A549 (cell line): ENCODE measurements around the gene CACNG3. TPM values are rescaled to one million over a fixed set of nuclear protein-coding genes. Genes with fewer than 3 reads are reported as not detected.
A peak's percentile ranks its signal among the peaks of the same experiment; 100 is the strongest.

Experiments
- ATAC-seq, 2 experiments: fragments of 200-7000 bp in 1 of 2; fragments of >200 bp in 1 of 2; cut with Nextera tagmentation in 1 of 2; cut with Tn5 transposase in 1 of 2; 3 replicates each; pipeline versions ENCODE4 v1.8.0 to v1.9.1; 2018 to 2020; ENCODE audit warnings: mild to moderate bottlenecking in 1 of 2, moderate library complexity in 1 of 2
- CTCF ChIA-PET: fragments of 300-600 bp; sonication (Branson Sonifier 250); formaldehyde crosslinking; extraction: SDS; loops from one replicate; lab custom pipeline; 2021; ENCODE audit warnings: antibody characterized with exemption, inconsistent platforms; lab: Yijun Ruan, JAX
- POLR2A ChIA-PET: fragments of 350-600 bp; formaldehyde crosslinking; extraction: SDS; loops from one replicate; lab custom pipeline; 2021; ENCODE audit warnings: antibody characterized with exemption, inconsistent platforms; lab: Yijun Ruan, JAX
- DNase-seq, 2 experiments: peaks; one replicate each; pipeline versions ENCODE4 v3.0.0 to v3.0.0-alpha.2; 2011 to 2016; ENCODE audit warnings: low read depth in 1 of 2, low spot score in 1 of 2
- FAIRE-seq: peaks from 2 replicates; lab custom pipeline; 2011; peaks lifted over from hg19 to GRCh38; lab: Jason Lieb, UNC
- H3K27ac ChIP-seq, 2 experiments: fragments of >200 bp; sonication (Bioruptor Twin); formaldehyde crosslinking; 3 replicates each; pipeline ENCODE4 v1.5.1; 2016 to 2017
- H3K4me1 ChIP-seq: fragments of >200 bp; sonication (Bioruptor Twin); formaldehyde crosslinking; 3 replicates; pipeline ENCODE4 v1.6.1; 2016
- H3K4me2 ChIP-seq: fragments of >200 bp; sonication (Bioruptor Twin); formaldehyde crosslinking; 3 replicates; pipeline ENCODE4 v1.6.1; 2016
- H3K4me3 ChIP-seq: fragments of >200 bp; sonication (Bioruptor Twin); formaldehyde crosslinking; 3 replicates; pipeline ENCODE4 v1.5.1; 2016
- H3K9me3 ChIP-seq: fragments of >200 bp; sonication (Bioruptor Twin); formaldehyde crosslinking; 3 replicates; pipeline ENCODE4 v1.6.1; 2016
- BHLHE40 ChIP-seq: IDR thresholded peaks from 2 replicates; pipeline ENCODE4 v1.6.1; 2012; ENCODE audit warnings: low read depth, low read length, inconsistent platforms
- CEBPB ChIP-seq, 2 experiments: fragments of >200 bp in 1 of 2; sonication (Bioruptor Twin) in 1 of 2; formaldehyde crosslinking in 1 of 2; IDR thresholded peaks; 2 replicates each; pipeline ENCODE4 v1.6.1; 2012 to 2016
- CHD4 ChIP-seq: fragments of 200-600 bp; sonication (generic); IDR thresholded peaks from 2 replicates; pipeline ENCODE4 v1.6.1; 2016; ENCODE audit warnings: antibody characterized with exemption, mild to moderate bottlenecking, borderline replicate concordance
- CTCF ChIP-seq: fragments of >200 bp; sonication (Bioruptor Twin); formaldehyde crosslinking; IDR thresholded peaks from 3 replicates; pipeline ENCODE4 v1.5.1; 2016
- FOSB ChIP-seq: fragments of 250-450 bp; sonication (Bioruptor Pico); IDR thresholded peaks from 2 replicates; pipeline ENCODE4 v1.5.0; 2020; ENCODE audit warnings: mild to moderate bottlenecking, moderate library complexity
- GATA3 ChIP-seq: IDR thresholded peaks from 2 replicates; pipeline ENCODE4 v1.6.1; 2012; ENCODE audit warnings: borderline replicate concordance
- HES2 ChIP-seq: fragments of >200 bp; sonication (Bioruptor Twin); formaldehyde crosslinking; IDR thresholded peaks from 2 replicates; pipeline ENCODE4 v1.6.1; 2016
- KDM1A ChIP-seq: fragments of 200-600 bp; sonication (generic); IDR thresholded peaks from 2 replicates; pipeline ENCODE4 v1.6.1; 2016; ENCODE audit warnings: low read depth, mild to moderate bottlenecking
- MAFK ChIP-seq: fragments of 450-650 bp; IDR thresholded peaks from 2 replicates; pipeline ENCODE4 v1.6.1; 2014; ENCODE audit not compliant: partially characterized antibody
- MAX ChIP-seq: IDR thresholded peaks from 2 replicates; pipeline ENCODE4 v1.6.1; 2012
- NFE2L2 ChIP-seq: fragments of 150-350 bp; conservative IDR thresholded peaks from 2 replicates; pipeline ENCODE4 v1.6.1; 2014; ENCODE audit warnings: low read length
- PBX3 ChIP-seq: IDR thresholded peaks from 2 replicates; pipeline ENCODE4 v1.6.1; 2012
- PHF8 ChIP-seq: fragments of 200-600 bp; sonication (generic); IDR thresholded peaks from 2 replicates; pipeline ENCODE4 v1.6.1; 2016; ENCODE audit warnings: low read depth, mild to moderate bottlenecking, antibody characterized with exemption, moderate library complexity, borderline replicate concordance
- RAD21 ChIP-seq, 2 experiments: fragments of >200 bp in 1 of 2; sonication (Bioruptor Twin) in 1 of 2; formaldehyde crosslinking in 1 of 2; IDR thresholded peaks in 1 of 2; conservative IDR thresholded peaks in 1 of 2; 2 replicates in 1 of 2; 3 replicates in 1 of 2; pipeline ENCODE4 v1.6.1; 2012 to 2018; ENCODE audit warnings: inconsistent platforms in 1 of 2
- REST ChIP-seq: fragments of 200-600 bp; sonication (generic); IDR thresholded peaks from 2 replicates; pipeline ENCODE4 v1.6.1; 2016; ENCODE audit warnings: antibody characterized with exemption, mild to moderate bottlenecking, moderate library complexity
- RFX5 ChIP-seq: fragments of 450-650 bp; IDR thresholded peaks from 2 replicates; pipeline ENCODE4 v1.7.1; 2014; ENCODE audit warnings: antibody characterized with exemption, mild to moderate bottlenecking, moderate library complexity
- USF2 ChIP-seq: fragments of 450-650 bp; IDR thresholded peaks from 2 replicates; pipeline ENCODE4 v1.6.1; 2014; ENCODE audit warnings: antibody characterized with exemption
- ZNF302 ChIP-seq: fragments of 250-450 bp; sonication (Bioruptor Pico); IDR thresholded peaks from 2 replicates; pipeline ENCODE4 v1.9.0; 2021; ENCODE audit warnings: inconsistent platforms, mild to moderate bottlenecking, moderate library complexity
- WGBS: methylation state at CpG from one replicate; pipeline ENCODE4 v1.1.6; 2017; ENCODE audit errors: missing lambda C conversion rate; 5-methylcytosine and 5-hydroxymethylcytosine counted together
- polyA plus RNA-seq, 4 experiments: library from polyadenylated mRNA; depleted of rRNA in 3 of 4; stranded (reverse); fragments of >200 nt; fragmentation: RNase III in 1 of 4; extraction: RNeasy Plus Mini Kit Qiagen cat#74134 plus additional on column Dnase treatment in 1 of 4; gene quantifications; 2 replicates in 3 of 4; 3 replicates in 1 of 4; pipeline ENCODE4 v1.2.3, GENCODE V29; 2011 to 2017

The CACNG3 gene
- polyA plus RNA-seq, 2 of the 4 experiments (the other 2 are of a cell fraction), result not detected

GRCh38 chr16:24281466-24281865 lies 25.3 kb downstream of the CACNG3 start:
- TF ChIP-seq PHF8, result no peak
- no peak for TF ChIP-seq RAD21 (conservative IDR thresholded peaks at IDR 0.05 in 1 of 2, IDR thresholded peaks at IDR 0.05 in 1 of 2)
- no peak for TF ChIP-seq CTCF
- TF ChIP-seq KDM1A, result no peak
- TF ChIP-seq USF2, result peak; percentile 50
- Histone ChIP-seq H3K4me2 (no peak overlapping the region), H3K4me1 (no peaks in the 10 kb centered on the region), H3K4me3 (no peak overlapping the region), H3K9me3 (no peaks in the 10 kb centered on the region), H3K27ac (no peak overlapping the region)
- DNase-seq, result no peak
- no peak for ATAC-seq
- 7% methylated on average over 4 of the region's 4 CpGs for WGBS
- FAIRE-seq, result no peak
- CTCF ChIA-PET, result no interaction called here
- POLR2A ChIA-PET, result interaction anchor here (0.7 kb wide), 1 partner anchor 8 kb away, joined by 3 read pairs; no protein-coding TSS in a partner anchor

- H3K4me2 ChIP-seq, result no peak overlapping the region
- no peak overlapping the region for H3K4me3 ChIP-seq
- 21% methylated on average over 13 of the region's 13 CpGs for WGBS
- ATAC-seq (no peak), FAIRE-seq (no peak)
- POLR2A ChIA-PET, result no interaction called here
- no peak for TF ChIP-seq MAX
- TF ChIP-seq, all 56 proteins: peak for 0
- Histone ChIP-seq H3K4me1 (no peaks in the 10 kb centered on the region), H3K9me3 (no peaks in the 10 kb centered on the region), H3K27ac (no peak overlapping the region)
- CTCF ChIA-PET, result no interaction called here
- DNase-seq, result no peak
Observed at GRCh38 chr16:24282141-24282540, 26.0 kb downstream of the CACNG3 start.

GRCh38 chr16:24286741-24287405 lies 30.7 kb downstream of the CACNG3 start:
- WGBS, result 15% methylated on average over 9 of the region's 9 CpGs

GRCh38 chr16:24288516-24288915 lies 32.4 kb downstream of the CACNG3 start:
- Histone ChIP-seq H3K9me3 (0 out of 3 replicates have a peak, but pooled peaks cover 3% of the 10 kb centered on the region), H3K27ac (no peak overlapping the region), H3K4me2 (no peak overlapping the region), H3K4me1 (no peaks in the 10 kb centered on the region), H3K4me3 (no peak overlapping the region)
- DNase-seq (no peak), FAIRE-seq (no peak), ATAC-seq (no peak)
- no peak for TF ChIP-seq NFE2L2
- no peak for TF ChIP-seq CHD4
- no peak for TF ChIP-seq USF2
- no peak for TF ChIP-seq BHLHE40
- TF ChIP-seq HES2, result no peak
- TF ChIP-seq ZNF302 (CRISPR knock-in tag), result no peak
- TF ChIP-seq FOSB, result no peak
- TF ChIP-seq MAFK, result no peak
- no peak for TF ChIP-seq CEBPB (IDR thresholded peaks at IDR 0.05)
- TF ChIP-seq RFX5, result no peak
- no peak for TF ChIP-seq REST
- no peak for TF ChIP-seq GATA3
- ChIA-PET CTCF (interaction anchor here (0.6 to 1.3 kb wide), 3 partner anchors 11 to 220 kb away, joined by 4 to 5 read pairs (median 4); no protein-coding TSS in a partner anchor), POLR2A (no interaction called here)
- 51% methylated on average over 2 of the region's 2 CpGs for WGBS

More at GRCh38 chr16:24286741-24287405, 30.7 kb downstream of the CACNG3 start:
- ATAC-seq, result no peak
- H3K4me2 ChIP-seq, result no peak overlapping the region
- no peak overlapping the region for H3K4me3 ChIP-seq
- ChIA-PET POLR2A (no interaction called here), CTCF (no interaction called here)
- no peak for FAIRE-seq
- no peak for TF ChIP-seq PBX3
- H3K9me3 ChIP-seq, result 0 out of 3 replicates have a peak, but pooled peaks cover 3% of the 10 kb centered on the region
- no peaks in the 10 kb centered on the region for H3K4me1 ChIP-seq
- DNase-seq, result no peak
- no peak overlapping the region for H3K27ac ChIP-seq
